Stomach (tissue), 9 donors: ENCODE measurements around the gene SCFD2. TPM values are rescaled to one million over a fixed set of nuclear protein-coding genes. Genes with fewer than 3 reads are reported as not detected.

ENCODE experiments used
- DNase-seq, 2 donors: peaks; one replicate each; pipeline versions ENCODE4 v3.0.0 to v3.0.0-alpha.2; 2013 to 2019
- H3K27ac ChIP-seq, 5 donors: fragments of 200-600 bp in 4 of 5; sonication (generic) in 4 of 5; one replicate each; pipeline ENCODE4 v1.5.1; 2013 to 2019; ENCODE audit warnings: mild to moderate bottlenecking in 1 of 5, moderate library complexity in 1 of 5
- H3K27me3 ChIP-seq, 3 donors: fragments of 200-600 bp; sonication (generic); one replicate each; pipeline ENCODE4 v1.5.1; 2017 to 2019; ENCODE audit warnings: mixed run types in 1 of 3
- H3K36me3 ChIP-seq, 4 donors: fragments of 200-600 bp; sonication (generic); 1 replicate in 3 of 4; 2 replicates in 1 of 4; pipeline ENCODE4 v1.5.1; 2016 to 2019
- H3K4me1 ChIP-seq, 4 donors: fragments of 200-600 bp; sonication (generic); one replicate each; pipeline ENCODE4 v1.5.1; 2016 to 2019
- H3K4me3 ChIP-seq, 4 donors: fragments of 200-600 bp; sonication (generic) in 3 of 4; one replicate each; pipeline ENCODE4 v1.5.1; 2016 to 2019; ENCODE audit warnings: mild to moderate bottlenecking in 1 of 4
- H3K9me3 ChIP-seq, 4 donors: fragments of 200-600 bp; sonication (generic); one replicate each; pipeline ENCODE4 v1.5.1; 2016 to 2019
- EP300 ChIP-seq: sonication (generic); formaldehyde crosslinking; IDR thresholded peaks from one replicate; pipeline ENCODE4 v1.6.1; 2017; ENCODE audit warnings: antibody characterized with exemption
- POLR2A ChIP-seq, 4 donors: fragments of 450-650 bp; IDR thresholded peaks; one replicate each; pipeline ENCODE4 v1.6.1; 2016; ENCODE audit warnings: antibody characterized with exemption in 4 of 4, control low read depth in 2 of 4, mild to moderate bottlenecking in 1 of 4, moderate library complexity in 1 of 4
- POLR2AphosphoS5 ChIP-seq, 3 donors: sonication (generic); formaldehyde crosslinking; IDR thresholded peaks; one replicate each; pipeline ENCODE4 v1.6.1; 2016; ENCODE audit warnings: antibody characterized with exemption in 3 of 3
- WGBS, 5 donors: extraction: QIAGEN DNeasy Blood & Tissue Kit in 3 of 5; methylation state at CpG; one replicate each; pipeline versions ENCODE4 v1.1.5 to v1.1.7; 2013 to 2018; 5-methylcytosine and 5-hydroxymethylcytosine counted together
- intact Hi-C: fragments of 100-400 bp; cut with DNase I; formaldehyde crosslinking; loops from one replicate; pipeline ENCODE4 v1.15.1; 2023; ENCODE audit warnings: low total_unique reads
- polyA plus RNA-seq, 3 donors: library from polyadenylated mRNA; stranded (reverse); fragments of 200-250 nt; gene quantifications; one replicate each; pipeline ENCODE4 v1.2.3, GENCODE V29; 2013
- total RNA-seq, 5 donors: library from RNA; depleted of rRNA; stranded (reverse); fragments of >200 nt; gene quantifications; one replicate each; pipeline versions ENCODE4 v1.1.0 to v1.2.3, GENCODE V29; 2014 to 2016
- TF ChIP-seq, protein P1 (sequence below), 7 experiments: fragments of 450-650 bp in 4 of 7; fragments of 200-600 bp in 3 of 7; sonication (generic) in 3 of 7; IDR thresholded peaks; one replicate each; pipeline ENCODE4 v1.5.1; 2016 to 2019; ENCODE audit warnings: antibody characterized with exemption in 7 of 7, control low read depth in 2 of 7, mild to moderate bottlenecking in 1 of 7
- donor health status: healthy with polysubstance abuse.
- donor health status: Bipolar disorder and iron deficiency.
- donor health status: healthy.

Gene SCFD2
- total and polyA plus RNA-seq, 8 donors, result 2.9 to 40.2 (median 11.1) TPM

GRCh38 chr4:53123171-53123570 lies 242.7 kb downstream of the SCFD2 start:
- peaks cover 18 to 39% (median 32%) of the 10 kb centered on the region in 4 donors for H3K4me1 ChIP-seq
- no peaks in the 10 kb centered on the region for H3K9me3 ChIP-seq
- 19 to 42% (median 33%) methylated on average over 2 of the region's 2 CpGs for WGBS, 5 donors
- TF ChIP-seq POLR2AphosphoS5 (IDR thresholded peaks at IDR 0.05) (peak in 1 of 3 donors; percentile 39), POLR2A (IDR thresholded peaks at IDR 0.05) (no peak), EP300 (no peak)
- TF ChIP-seq, protein P1, sequence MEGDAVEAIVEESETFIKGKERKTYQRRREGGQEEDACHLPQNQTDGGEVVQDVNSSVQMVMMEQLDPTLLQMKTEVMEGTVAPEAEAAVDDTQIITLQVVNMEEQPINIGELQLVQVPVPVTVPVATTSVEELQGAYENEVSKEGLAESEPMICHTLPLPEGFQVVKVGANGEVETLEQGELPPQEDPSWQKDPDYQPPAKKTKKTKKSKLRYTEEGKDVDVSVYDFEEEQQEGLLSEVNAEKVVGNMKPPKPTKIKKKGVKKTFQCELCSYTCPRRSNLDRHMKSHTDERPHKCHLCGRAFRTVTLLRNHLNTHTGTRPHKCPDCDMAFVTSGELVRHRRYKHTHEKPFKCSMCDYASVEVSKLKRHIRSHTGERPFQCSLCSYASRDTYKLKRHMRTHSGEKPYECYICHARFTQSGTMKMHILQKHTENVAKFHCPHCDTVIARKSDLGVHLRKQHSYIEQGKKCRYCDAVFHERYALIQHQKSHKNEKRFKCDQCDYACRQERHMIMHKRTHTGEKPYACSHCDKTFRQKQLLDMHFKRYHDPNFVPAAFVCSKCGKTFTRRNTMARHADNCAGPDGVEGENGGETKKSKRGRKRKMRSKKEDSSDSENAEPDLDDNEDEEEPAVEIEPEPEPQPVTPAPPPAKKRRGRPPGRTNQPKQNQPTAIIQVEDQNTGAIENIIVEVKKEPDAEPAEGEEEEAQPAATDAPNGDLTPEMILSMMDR (IDR thresholded peaks at IDR 0.05), result no peak
- H3K4me3 ChIP-seq, result no peak overlapping the region
- peak overlapping the region in 3 of 5 donors; percentile 21 to 82 (median 65) for H3K27ac ChIP-seq
- peak in 1 of 2 donors; percentile 76 for DNase-seq
- no peaks in the 10 kb centered on the region for H3K36me3 ChIP-seq
- intact Hi-C loops, result no loop called here
- no peaks in the 10 kb centered on the region for H3K27me3 ChIP-seq

GRCh38 chr4:53122280-53123116 lies 243.4 kb downstream of the SCFD2 start:
- WGBS, 5 donors, result 35 to 63% (median 55%) methylated on average over 10 of the region's 10 CpGs
- Histone ChIP-seq H3K36me3 (no peaks in the 10 kb centered on the region), H3K4me1 (peaks cover 18 to 39% (median 32%) of the 10 kb centered on the region in 4 donors), H3K4me3 (no peak overlapping the region), H3K9me3 (no peaks in the 10 kb centered on the region), H3K27ac (peak overlapping the region in 4 of 5 donors; percentile 5 to 65 (median 50)), H3K27me3 (no peaks in the 10 kb centered on the region)
- intact Hi-C loops, result no loop called here
- TF ChIP-seq POLR2A (IDR thresholded peaks at IDR 0.05), result no peak
- no peak for TF ChIP-seq POLR2AphosphoS5 (IDR thresholded peaks at IDR 0.05)
- TF ChIP-seq, protein P1 (IDR thresholded peaks at IDR 0.05), result no peak
- TF ChIP-seq EP300, result no peak
- no peak for DNase-seq

DNA sequence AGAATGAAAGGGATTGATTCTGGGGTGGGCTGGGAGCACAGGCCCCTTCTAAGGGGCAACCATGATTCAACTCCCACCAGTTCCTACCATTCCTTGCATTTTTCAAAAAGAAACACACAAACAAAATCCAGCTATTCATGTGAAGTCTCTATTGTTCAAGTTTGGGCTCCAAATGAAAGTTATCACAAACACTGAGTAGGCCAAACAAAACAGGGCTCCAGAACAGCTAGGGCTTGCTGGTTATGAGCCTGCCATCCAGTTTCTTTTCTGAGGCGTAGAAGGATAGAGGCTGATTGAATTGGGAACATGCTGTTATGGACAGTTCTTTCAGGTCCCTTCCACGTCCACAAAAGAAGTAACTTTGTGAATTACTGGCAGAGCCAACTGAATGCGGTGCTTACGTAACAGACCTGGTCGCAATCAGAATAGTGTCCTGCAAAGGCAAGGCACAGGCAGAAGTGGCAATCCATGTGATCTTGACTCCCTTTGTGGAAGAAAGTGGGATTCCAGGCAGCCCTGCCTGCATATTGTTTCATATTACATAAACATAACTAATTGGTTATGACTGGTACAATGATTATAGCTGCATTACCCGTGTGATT lies 244.5 kb downstream of the SCFD2 start:
- peaks cover 18 to 39% (median 35%) of the 10 kb centered on the region in 4 donors for H3K4me1 ChIP-seq
- no peaks in the 10 kb centered on the region for H3K9me3 ChIP-seq
- H3K27ac ChIP-seq, result peak overlapping the region in 2 of 5 donors; percentile 12 to 16
- H3K4me3 ChIP-seq, result no peak overlapping the region
- WGBS, 5 donors, result 71 to 90% (median 84%) methylated on average over 6 of the region's 6 CpGs
- DNase-seq, result no peak
- no peaks in the 10 kb centered on the region for H3K27me3 ChIP-seq
- no peak for TF ChIP-seq POLR2A (IDR thresholded peaks at IDR 0.05)
- TF ChIP-seq, protein P1 (IDR thresholded peaks at IDR 0.05), result no peak
- no peak for TF ChIP-seq POLR2AphosphoS5 (IDR thresholded peaks at IDR 0.05)
- TF ChIP-seq EP300, result no peak
- intact Hi-C loops, result no loop called here
- H3K36me3 ChIP-seq, result no peaks in the 10 kb centered on the region

DNA sequence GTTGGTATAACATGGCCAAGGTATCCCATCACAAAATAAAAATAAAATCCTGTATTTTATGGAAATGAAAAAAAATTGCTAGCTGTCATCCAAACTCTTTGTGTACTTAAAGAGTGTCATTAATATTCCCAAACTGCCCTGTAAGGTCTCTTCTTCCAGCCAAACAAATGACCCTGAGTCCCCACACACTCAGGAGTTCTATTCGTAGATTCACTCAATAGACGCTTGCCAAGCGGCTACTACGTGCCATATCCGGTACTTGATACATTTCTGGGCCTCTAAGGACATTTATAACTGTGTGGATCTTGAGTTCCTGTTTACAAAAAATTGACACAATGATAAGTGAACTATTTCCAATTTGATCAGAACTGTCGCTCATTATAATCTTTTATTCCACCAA lies 245.1 kb downstream of the SCFD2 start:
- WGBS, 5 donors, result 79 to 93% (median 86%) methylated on average over 6 of the region's 6 CpGs
- H3K27ac ChIP-seq, result peak overlapping the region in 1 of 5 donors; percentile 12
- no peak for DNase-seq
- H3K27me3 ChIP-seq, result no peaks in the 10 kb centered on the region
- TF ChIP-seq, protein P1 (IDR thresholded peaks at IDR 0.05), result no peak
- TF ChIP-seq EP300, result no peak
- no peak for TF ChIP-seq POLR2AphosphoS5 (IDR thresholded peaks at IDR 0.05)
- no peak for TF ChIP-seq POLR2A (IDR thresholded peaks at IDR 0.05)
- H3K9me3 ChIP-seq, result no peaks in the 10 kb centered on the region
- intact Hi-C loops, result no loop called here
- H3K4me1 ChIP-seq, result peaks cover 18 to 39% (median 35%) of the 10 kb centered on the region in 4 donors
- no peaks in the 10 kb centered on the region for H3K36me3 ChIP-seq
- no peak overlapping the region for H3K4me3 ChIP-seq
